Thyroid gland (tissue), 4 donors: ENCODE measurements around the gene TMIGD2. TPM values are rescaled to one million over a fixed set of nuclear protein-coding genes. Genes with fewer than 3 reads are reported as not detected.

Experiments
- DNase-seq, 2 donors: peaks; one replicate each; pipeline ENCODE4 v3.0.0-alpha.2; 2019
- H3K27ac ChIP-seq, 3 donors: fragments of 200-600 bp; sonication (generic); 1 replicate in 2 of 3; 2 replicates in 1 of 3; pipeline ENCODE4 v1.5.1; 2016 to 2019; ENCODE audit warnings: mild to moderate bottlenecking in 1 of 3, moderate library complexity in 1 of 3
- H3K27me3 ChIP-seq: fragments of 200-600 bp; sonication (generic); one replicate; pipeline ENCODE4 v1.5.1; 2019
- H3K36me3 ChIP-seq, 2 donors: fragments of 200-600 bp; sonication (generic); one replicate each; pipeline ENCODE4 v1.5.1; 2016 to 2019
- H3K4me1 ChIP-seq, 2 donors: fragments of 200-600 bp; sonication (generic); one replicate each; pipeline ENCODE4 v1.5.1; 2017 to 2019
- H3K4me3 ChIP-seq, 3 donors: fragments of 200-600 bp; sonication (generic); replicated peaks in 1 of 3; 1 replicate in 2 of 3; 2 replicates in 1 of 3; pipeline ENCODE4 v1.5.1; 2016; ENCODE audit warnings: mild to moderate bottlenecking in 1 of 3
- H3K9me3 ChIP-seq: fragments of 200-600 bp; sonication (generic); one replicate; pipeline ENCODE4 v1.5.1; 2017
- CTCF ChIP-seq, 6 experiments: fragments of 200-600 bp in 3 of 6; fragments of 450-650 bp in 3 of 6; sonication (generic) in 3 of 6; IDR thresholded peaks; one replicate each; pipeline ENCODE4 v1.5.1; 2016 to 2019; ENCODE audit warnings: antibody characterized with exemption in 6 of 6, mild to moderate bottlenecking in 2 of 6, inconsistent platforms in 1 of 6, moderate library complexity in 1 of 6
- POLR2A ChIP-seq, 2 donors: fragments of 450-650 bp; IDR thresholded peaks; one replicate each; pipeline ENCODE4 v1.6.1; 2017; ENCODE audit warnings: antibody characterized with exemption in 2 of 2, mild to moderate bottlenecking in 2 of 2, moderate library complexity in 1 of 2
- WGBS, 2 donors: methylation state at CpG; one replicate each; pipeline ENCODE4 v1.1.5; 2017; 5-methylcytosine and 5-hydroxymethylcytosine counted together
- intact Hi-C: fragments of 100-400 bp; cut with DNase I; formaldehyde crosslinking; loops from one replicate; pipeline ENCODE4 v1.15.1; 2023
- total RNA-seq, 4 donors: library from RNA; depleted of rRNA; stranded (reverse); fragments of >200 nt; gene quantifications; one replicate each; pipeline ENCODE4 v1.2.3, GENCODE V29; 2016

TMIGD2 gene
- total RNA-seq, 4 donors from 2014 or later: not detected

GRCh38 chr19:4284974-4285373 lies 17.2 kb downstream of the TMIGD2 start:
- intact Hi-C loops: no loop called here
- no peak for TF ChIP-seq CTCF (IDR thresholded peaks at IDR 0.05)
- TF ChIP-seq POLR2A (IDR thresholded peaks at IDR 0.05): no peak
- 76 to 83% methylated on average over 6 of the region's 6 CpGs for WGBS, 2 donors
- Histone ChIP-seq H3K9me3 (no peaks in the 10 kb centered on the region), H3K4me3 (no peak overlapping the region), H3K27me3 (peaks cover 3% of the 10 kb centered on the region), H3K27ac (no peak overlapping the region), H3K36me3 (no peaks in the 10 kb centered on the region), H3K4me1 (no peaks in the 10 kb centered on the region)
- DNase-seq: no peak

- H3K27me3 ChIP-seq: peaks cover 9% of the 10 kb centered on the region
- H3K36me3 ChIP-seq: no peaks in the 10 kb centered on the region
These were observed 17.8 kb downstream of the TMIGD2 start for GRCh38 chr19:4284176-4284958.

GRCh38 chr19:4279530-4280422 lies 22.4 kb downstream of the TMIGD2 start:
- H3K27ac ChIP-seq: no peak overlapping the region
- no peaks in the 10 kb centered on the region for H3K36me3 ChIP-seq
- H3K4me1 ChIP-seq: peaks cover 0 to 9% of the 10 kb centered on the region in 2 donors
- intact Hi-C loops: no loop called here
- peaks cover 16% of the 10 kb centered on the region for H3K27me3 ChIP-seq
- TF ChIP-seq CTCF (IDR thresholded peaks at IDR 0.05) (no peak), POLR2A (IDR thresholded peaks at IDR 0.05) (no peak)
- no peak overlapping the region for H3K4me3 ChIP-seq
- 5% methylated on average over 35 to 46 of the region's 71 CpGs for WGBS, 2 donors
- DNase-seq: no peak
- H3K9me3 ChIP-seq: no peaks in the 10 kb centered on the region

More at GRCh38 chr19:4284176-4284958, 17.8 kb downstream of the TMIGD2 start:
- Histone ChIP-seq H3K27ac (no peak overlapping the region), H3K4me3 (no peak overlapping the region), H3K9me3 (no peaks in the 10 kb centered on the region), H3K4me1 (peaks cover 0 to 4% of the 10 kb centered on the region in 2 donors)
- WGBS, 2 donors: 47 to 48% methylated on average over 20 of the region's 20 CpGs
- TF ChIP-seq POLR2A (IDR thresholded peaks at IDR 0.05) (no peak), CTCF (IDR thresholded peaks at IDR 0.05) (no peak)
- DNase-seq: no peak
- intact Hi-C loops: no loop called here

- no CpG with 5 or more reads among the region's 30 CpGs for WGBS, 2 donors
- peaks cover 16% of the 10 kb centered on the region for H3K27me3 ChIP-seq
- H3K9me3 ChIP-seq: no peaks in the 10 kb centered on the region
- TF ChIP-seq POLR2A (IDR thresholded peaks at IDR 0.05): no peak
- TF ChIP-seq CTCF (IDR thresholded peaks at IDR 0.05): no peak
- H3K27ac ChIP-seq: no peak overlapping the region
- DNase-seq: no peak
- H3K36me3 ChIP-seq: no peaks in the 10 kb centered on the region
- intact Hi-C loops: no loop called here
- peaks cover 0 to 9% of the 10 kb centered on the region in 2 donors for H3K4me1 ChIP-seq
- H3K4me3 ChIP-seq: no peak overlapping the region
These were observed 23.0 kb downstream of the TMIGD2 start for GRCh38 chr19:4279267-4279529.
